ENCODE data around the gene TMC2. TPM values are rescaled to one million over a fixed set of nuclear protein-coding genes. Genes with fewer than 3 reads are reported as not detected.

The TMC2 gene
- total RNA-seq, 2 experiments from 2014 or later: not detected

DNA sequence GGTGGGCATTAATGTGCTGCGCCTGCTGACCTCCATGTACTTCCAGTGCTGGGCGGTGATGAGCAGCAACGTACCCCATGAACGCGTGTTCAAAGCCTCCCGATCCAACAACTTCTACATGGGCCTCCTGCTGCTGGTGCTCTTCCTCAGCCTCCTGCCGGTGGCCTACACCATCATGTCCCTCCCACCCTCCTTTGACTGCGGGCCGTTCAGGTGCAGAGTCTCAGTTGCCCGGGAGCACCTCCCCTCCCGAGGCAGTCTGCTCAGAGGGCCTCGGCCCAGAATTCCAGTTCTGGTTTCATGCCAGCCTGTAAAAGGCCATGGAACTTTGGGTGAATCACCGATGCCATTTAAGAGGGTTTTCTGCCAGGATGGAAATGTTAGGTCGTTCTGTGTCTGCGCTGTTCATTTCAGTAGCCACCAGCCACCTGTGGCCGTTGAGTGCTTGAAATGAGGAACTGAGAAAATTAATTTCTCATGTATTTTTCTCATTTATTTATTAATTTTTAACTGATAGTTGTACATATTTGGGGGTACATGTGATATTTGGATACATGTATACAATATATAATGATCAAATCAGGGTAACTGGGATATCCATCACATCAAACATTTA is 80.8 kb downstream of the TMC2 start:
- H3K36me3 Mint-ChIP-seq: no peaks in the 10 kb centered on the region
- H3K4me1 Mint-ChIP-seq (ENCODE audit: low read depth): no peaks in the 10 kb centered on the region
- H3K9me3 Mint-ChIP-seq: no peaks in the 10 kb centered on the region
- H3K4me3 Mint-ChIP-seq: no peak overlapping the region
- peaks cover 24% of the 10 kb centered on the region for H3K27me3 Mint-ChIP-seq
- no peak for DNase-seq
- ChIA-PET POLR2A (no interaction called here), CTCF (no interaction called here)
- intact Hi-C loops (cut with micrococcal nuclease): no loop called here
- no peak overlapping the region for H3K27ac Mint-ChIP-seq

DNA sequence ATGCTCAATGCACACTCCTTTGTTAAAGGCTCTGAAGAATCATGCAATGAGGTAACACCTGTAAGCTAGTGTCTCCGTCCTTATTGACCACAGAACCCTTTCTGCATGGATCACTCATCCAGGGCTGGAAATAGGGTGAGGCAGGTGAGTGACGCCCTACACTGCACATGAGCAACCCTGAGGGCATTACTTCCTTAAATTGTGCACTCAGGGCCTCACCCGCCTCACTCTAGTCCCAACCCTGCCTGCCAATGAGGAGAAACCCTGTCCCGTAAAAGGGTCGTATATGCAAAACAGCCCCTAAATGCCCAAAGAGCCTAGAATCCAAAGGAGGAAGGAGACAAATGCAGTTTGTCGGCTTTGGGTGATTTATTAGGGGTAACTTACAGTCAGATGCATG is 82.4 kb downstream of the TMC2 start:
- POLR2A ChIA-PET: no interaction called here
- intact Hi-C loops (cut with micrococcal nuclease): no loop called here
- CTCF ChIA-PET: no interaction called here

DNA sequence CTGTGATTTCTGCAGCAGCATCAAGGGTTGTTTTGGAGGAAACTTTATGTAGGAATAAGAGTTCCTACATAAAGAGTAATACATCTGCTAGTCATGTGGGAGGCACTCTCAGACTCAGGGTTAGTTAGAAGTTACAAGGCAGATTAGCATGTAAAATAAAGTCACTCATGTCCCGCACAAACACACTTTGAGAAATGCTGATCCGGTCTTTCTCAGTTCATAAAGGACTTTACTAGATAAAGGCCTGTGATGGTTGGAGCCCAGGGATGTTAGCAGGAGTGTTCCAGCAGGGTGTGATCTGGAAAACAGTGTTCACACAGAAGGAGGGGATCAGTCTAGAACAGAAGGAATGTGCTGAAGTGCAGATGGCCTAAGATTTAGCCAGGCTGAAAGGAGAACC is 83.0 kb downstream of the TMC2 start:
- H3K4me3 Mint-ChIP-seq: no peak overlapping the region
- intact Hi-C loops (cut with micrococcal nuclease): no loop called here
- POLR2A ChIA-PET: no interaction called here
- no peak for DNase-seq
- CTCF ChIA-PET: no interaction called here
- peaks cover 22% of the 10 kb centered on the region for H3K27me3 Mint-ChIP-seq
- no peaks in the 10 kb centered on the region for H3K36me3 Mint-ChIP-seq
- no peaks in the 10 kb centered on the region for H3K4me1 Mint-ChIP-seq (ENCODE audit: low read depth)
- H3K9me3 Mint-ChIP-seq: no peaks in the 10 kb centered on the region
- H3K27ac Mint-ChIP-seq: no peak overlapping the region

More for the DNA sequence above, 82.4 kb downstream of the TMC2 start:
- Mint-ChIP-seq H3K4me1 (ENCODE audit: low read depth) (no peaks in the 10 kb centered on the region), H3K9me3 (no peaks in the 10 kb centered on the region), H3K4me3 (no peak overlapping the region), H3K27ac (no peak overlapping the region), H3K36me3 (no peaks in the 10 kb centered on the region), H3K27me3 (peaks cover 22% of the 10 kb centered on the region)
- DNase-seq: no peak

DNA sequence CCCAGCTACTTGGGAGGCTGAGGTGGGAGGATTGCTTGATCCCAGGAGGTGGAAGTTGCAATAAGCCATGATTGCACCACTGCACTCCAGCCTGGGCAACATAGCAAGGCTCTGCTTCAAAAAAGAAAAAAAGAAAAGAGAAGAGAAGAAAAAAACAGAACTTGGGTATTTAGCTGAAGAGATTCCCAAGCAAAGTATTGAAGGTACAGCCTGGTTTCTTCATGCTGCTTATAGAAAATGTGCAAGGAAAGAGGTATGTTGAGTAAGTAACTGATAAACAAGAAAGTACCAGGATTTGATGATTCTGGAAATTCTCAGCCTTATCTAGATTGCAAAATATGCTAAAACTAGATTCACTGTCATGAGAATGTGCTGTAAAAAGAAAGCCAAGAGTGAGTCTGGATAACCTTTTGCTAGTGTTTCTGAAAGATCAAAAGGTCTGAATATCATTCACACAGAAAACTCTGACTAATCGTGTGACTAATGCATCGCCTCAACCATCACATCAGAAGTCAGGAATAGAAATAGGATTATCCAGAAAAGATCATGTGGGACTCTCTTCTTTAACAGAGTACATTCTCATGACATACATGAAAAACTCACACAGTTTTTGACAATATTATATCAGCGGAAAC is 83.7 kb downstream of the TMC2 start:
- ChIA-PET POLR2A (no interaction called here), CTCF (no interaction called here)
- Mint-ChIP-seq H3K27me3 (peaks cover 22% of the 10 kb centered on the region), H3K27ac (no peak overlapping the region), H3K4me3 (no peak overlapping the region), H3K9me3 (no peaks in the 10 kb centered on the region), H3K36me3 (no peaks in the 10 kb centered on the region), H3K4me1 (ENCODE audit: low read depth) (no peaks in the 10 kb centered on the region)
- no peak for DNase-seq
- intact Hi-C loops (cut with micrococcal nuclease): no loop called here

DNA sequence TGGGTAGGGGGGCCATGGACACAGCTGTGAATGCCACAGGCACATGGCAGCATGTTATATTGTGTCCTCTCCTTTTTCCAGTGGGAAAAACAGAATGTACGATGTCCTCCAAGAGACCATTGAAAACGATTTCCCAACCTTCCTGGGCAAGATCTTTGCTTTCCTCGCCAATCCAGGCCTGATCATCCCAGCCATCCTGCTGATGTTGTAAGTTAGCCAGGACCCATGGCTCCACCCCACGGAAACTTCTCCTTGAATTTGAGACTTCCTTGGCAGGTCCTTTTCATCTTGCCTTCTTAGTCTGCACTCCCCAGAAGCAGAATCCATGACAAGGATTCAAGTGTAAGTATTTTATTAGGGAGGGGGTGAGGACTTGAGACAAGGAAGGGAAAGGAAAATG is 87.8 kb downstream of the TMC2 start:
- H3K4me3 Mint-ChIP-seq: no peak overlapping the region
- intact Hi-C loops (cut with micrococcal nuclease): no loop called here
- H3K27me3 Mint-ChIP-seq: peaks cover 17% of the 10 kb centered on the region
- DNase-seq: no peak
- H3K9me3 Mint-ChIP-seq: peaks cover 3% of the 10 kb centered on the region
- H3K36me3 Mint-ChIP-seq: peaks cover 3% of the 10 kb centered on the region
- no peaks in the 10 kb centered on the region for H3K4me1 Mint-ChIP-seq (ENCODE audit: low read depth)
- no peak overlapping the region for H3K27ac Mint-ChIP-seq
- CTCF ChIA-PET: no interaction called here
- POLR2A ChIA-PET: interaction anchor here (0.5 kb wide), 1 partner anchor 167 kb away, joined by 3 read pairs; no protein-coding TSS in a partner anchor

DNA sequence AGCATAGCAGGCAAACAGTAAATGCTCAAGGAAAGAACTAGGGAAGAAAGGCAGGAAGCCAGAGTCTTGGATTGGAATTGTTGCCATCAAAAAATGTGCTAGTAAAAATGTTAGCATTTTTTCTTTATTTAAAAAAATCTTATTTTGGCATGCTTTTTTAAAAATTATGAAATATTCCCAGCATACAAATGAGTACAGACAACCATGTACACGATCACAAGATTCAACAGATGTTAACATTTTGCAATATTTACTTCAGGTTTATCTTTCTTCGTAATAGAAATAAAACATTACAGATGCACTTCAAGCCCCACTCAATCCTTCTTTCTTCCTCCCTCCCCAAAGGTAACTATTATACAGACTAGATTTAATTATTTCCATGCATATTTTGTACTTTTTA is 88.7 kb downstream of the TMC2 start:
- intact Hi-C loops (cut with micrococcal nuclease): no loop called here
- H3K4me3 Mint-ChIP-seq: no peak overlapping the region

DNA sequence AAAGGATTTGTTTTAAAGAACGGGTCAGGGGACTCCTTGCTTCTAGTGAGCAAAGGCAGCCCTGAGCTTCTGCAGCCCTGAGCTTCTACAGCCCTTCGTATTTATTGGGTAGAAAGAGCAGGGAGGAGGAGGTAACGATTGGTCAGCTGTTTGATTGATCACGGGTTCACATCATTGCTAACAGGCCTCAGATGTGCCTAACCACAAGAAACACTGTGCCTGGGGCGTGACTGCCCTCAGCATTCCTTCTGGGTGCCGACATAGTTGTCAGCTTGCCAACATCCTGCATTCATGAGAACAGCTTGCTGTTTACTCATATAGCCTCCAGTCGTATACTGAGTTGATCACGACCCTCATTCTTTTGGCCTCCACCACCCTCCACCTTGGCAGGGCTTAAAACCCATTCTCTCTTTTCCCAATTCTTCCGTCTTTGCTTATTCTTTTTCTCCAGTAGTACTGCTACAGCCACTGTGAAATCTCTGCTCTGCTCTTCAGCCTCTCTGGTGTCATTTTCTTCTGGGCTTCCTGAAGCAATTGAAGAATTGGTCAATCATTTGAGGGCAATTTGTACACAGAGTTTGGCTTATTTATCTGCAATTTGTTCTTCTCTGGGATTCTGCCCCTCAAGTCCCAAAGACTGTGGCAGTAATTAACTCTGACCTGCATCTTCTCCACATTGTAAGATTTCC is 90.6 kb downstream of the TMC2 start:
- Mint-ChIP-seq H3K27ac (no peak overlapping the region), H3K27me3 (peaks cover 12% of the 10 kb centered on the region), H3K36me3 (peaks cover 3% of the 10 kb centered on the region), H3K4me3 (no peak overlapping the region), H3K9me3 (peaks cover 15% of the 10 kb centered on the region), H3K4me1 (ENCODE audit: low read depth) (no peaks in the 10 kb centered on the region)
- intact Hi-C loops (cut with micrococcal nuclease): no loop called here
- CTCF ChIA-PET: no interaction called here
- DNase-seq: no peak
- POLR2A ChIA-PET: no interaction called here

More for the DNA sequence above, 88.7 kb downstream of the TMC2 start:
- ChIA-PET CTCF (no interaction called here), POLR2A (no interaction called here)
- no peak for DNase-seq
- Mint-ChIP-seq H3K36me3 (peaks cover 3% of the 10 kb centered on the region), H3K27me3 (peaks cover 9% of the 10 kb centered on the region), H3K27ac (no peak overlapping the region), H3K9me3 (peaks cover 5% of the 10 kb centered on the region), H3K4me1 (ENCODE audit: low read depth) (no peaks in the 10 kb centered on the region)

DNA sequence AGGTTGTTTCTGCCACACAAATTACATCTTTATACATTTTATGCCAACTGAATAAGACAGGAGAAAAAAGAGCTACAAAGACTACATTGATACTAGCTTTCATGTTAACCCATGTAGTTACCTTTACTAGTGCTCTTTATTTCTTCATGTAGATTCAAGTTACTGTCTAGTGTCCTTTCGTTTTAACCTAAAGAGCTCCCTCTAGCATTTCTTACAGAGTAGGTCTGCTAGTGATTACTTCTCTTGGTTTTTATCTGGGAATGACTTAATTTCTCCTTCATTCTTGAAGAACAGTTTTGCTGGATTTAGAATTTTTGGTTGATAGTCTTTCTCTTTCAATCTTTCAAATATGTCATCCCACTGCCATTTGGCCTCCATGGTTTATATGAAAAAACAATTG is 94.9 kb downstream of the TMC2 start:
- POLR2A ChIA-PET: no interaction called here

DNA sequence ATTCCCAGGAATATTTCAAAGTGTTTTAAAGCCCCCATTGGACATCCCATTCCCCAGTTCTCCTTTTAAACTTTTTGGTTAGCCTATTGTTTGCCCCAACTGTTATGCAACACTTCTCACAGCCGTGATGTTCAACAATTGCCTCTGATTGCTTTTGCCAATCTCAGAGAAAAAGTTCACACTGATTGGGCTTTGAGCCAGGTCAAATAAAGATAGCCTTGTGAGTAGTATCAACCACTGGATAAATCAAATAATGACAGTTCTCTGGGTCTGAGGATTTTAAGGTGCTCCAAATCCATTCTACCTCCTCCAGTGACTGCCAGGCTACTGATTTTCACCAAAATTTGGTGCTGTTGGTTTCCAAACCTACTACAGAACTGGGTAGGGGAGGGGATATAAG is 97.0 kb downstream of the TMC2 start:
- H3K27ac Mint-ChIP-seq: no peak overlapping the region
- peaks cover 11% of the 10 kb centered on the region for H3K9me3 Mint-ChIP-seq
- DNase-seq: no peak
- H3K4me3 Mint-ChIP-seq: no peak overlapping the region
- CTCF ChIA-PET: no interaction called here
- no peaks in the 10 kb centered on the region for H3K36me3 Mint-ChIP-seq
- POLR2A ChIA-PET: interaction anchor here (1.1 kb wide), 1 partner anchor 19 kb away, joined by 3 read pairs; the partner anchor contains the start of gene NOP56
- peaks cover 17% of the 10 kb centered on the region for H3K27me3 Mint-ChIP-seq
- no peaks in the 10 kb centered on the region for H3K4me1 Mint-ChIP-seq (ENCODE audit: low read depth)
- intact Hi-C loops (cut with micrococcal nuclease): no loop called here

More for the DNA sequence above, 94.9 kb downstream of the TMC2 start:
- no peak for DNase-seq
- intact Hi-C loops (cut with micrococcal nuclease): no loop called here
- Mint-ChIP-seq H3K36me3 (no peaks in the 10 kb centered on the region), H3K4me3 (no peak overlapping the region), H3K9me3 (peaks cover 13% of the 10 kb centered on the region), H3K27ac (no peak overlapping the region), H3K27me3 (peaks cover 17% of the 10 kb centered on the region), H3K4me1 (ENCODE audit: low read depth) (no peaks in the 10 kb centered on the region)
- CTCF ChIA-PET: interaction anchor here (0.5 to 1.5 kb wide), 2 partner anchors 88 to 109 kb away, joined by 3 to 4 read pairs; no protein-coding TSS in a partner anchor

DNA sequence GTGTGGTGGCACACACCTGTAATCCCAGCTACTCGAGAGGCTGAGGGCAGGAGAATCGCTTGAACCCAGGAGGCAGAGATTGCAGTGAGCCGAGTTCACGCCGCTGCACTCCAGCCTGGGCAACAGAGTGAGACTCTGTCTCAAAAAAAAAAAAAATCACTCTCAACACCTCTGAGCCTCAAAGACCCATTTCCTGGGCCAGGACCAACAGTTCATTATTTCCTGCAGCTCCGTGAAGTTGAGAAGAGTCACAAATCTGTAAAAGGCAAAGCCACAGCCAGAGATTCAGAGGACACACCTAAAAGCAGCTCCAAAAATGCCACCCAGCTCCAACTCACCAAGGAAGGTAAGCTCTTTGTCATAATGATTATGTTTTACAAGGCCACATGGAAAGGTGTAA is 100.9 kb downstream of the TMC2 start:
- no peak overlapping the region for H3K27ac Mint-ChIP-seq

DNA sequence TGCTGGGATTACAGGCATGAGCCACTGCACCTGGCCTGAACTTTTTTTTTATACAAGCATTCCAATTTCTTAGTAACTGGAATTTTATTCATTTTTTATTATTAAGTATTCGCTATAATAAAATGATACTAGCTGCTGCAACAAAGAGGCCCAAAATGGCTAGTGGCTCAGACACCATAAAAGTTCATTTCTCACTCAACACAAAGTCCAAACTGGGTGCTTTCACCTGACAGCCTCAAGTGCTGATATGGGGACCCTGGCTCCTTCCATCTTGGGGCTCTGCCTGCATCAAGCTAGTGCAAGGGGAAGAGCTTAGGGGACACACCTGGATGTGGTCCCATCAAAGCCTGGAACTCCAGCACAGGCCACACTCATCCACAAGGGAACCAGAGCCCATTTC is 103.9 kb downstream of the TMC2 start:
- no peak overlapping the region for H3K27ac Mint-ChIP-seq
- ChIA-PET CTCF (interaction anchor here (2.9 kb wide), 1 partner anchor 118 kb away, joined by 11 read pairs; no protein-coding TSS in a partner anchor), POLR2A (no interaction called here)
- peaks cover 4% of the 10 kb centered on the region for H3K36me3 Mint-ChIP-seq
- no peaks in the 10 kb centered on the region for H3K27me3 Mint-ChIP-seq
- no peak for DNase-seq
- H3K9me3 Mint-ChIP-seq: peaks cover 2% of the 10 kb centered on the region
- no peaks in the 10 kb centered on the region for H3K4me1 Mint-ChIP-seq (ENCODE audit: low read depth)
- intact Hi-C loops (cut with micrococcal nuclease): no loop called here
- no peak overlapping the region for H3K4me3 Mint-ChIP-seq

More for the DNA sequence above, 100.9 kb downstream of the TMC2 start:
- intact Hi-C loops (cut with micrococcal nuclease): no loop called here
- ChIA-PET POLR2A (interaction anchor here (1.1 kb wide), 1 partner anchor 15 kb away, joined by 4 read pairs; the partner anchor contains the start of gene NOP56), CTCF (interaction anchor here (1.1 to 1.6 kb wide), 3 partner anchors 9 to 148 kb away, joined by 3 to 9 read pairs (median 3); no protein-coding TSS in a partner anchor)
- Mint-ChIP-seq H3K27me3 (peaks cover 6% of the 10 kb centered on the region), H3K4me1 (ENCODE audit: low read depth) (no peaks in the 10 kb centered on the region), H3K4me3 (no peak overlapping the region), H3K36me3 (no peaks in the 10 kb centered on the region), H3K9me3 (no peaks in the 10 kb centered on the region)
- no peak for DNase-seq

DNA sequence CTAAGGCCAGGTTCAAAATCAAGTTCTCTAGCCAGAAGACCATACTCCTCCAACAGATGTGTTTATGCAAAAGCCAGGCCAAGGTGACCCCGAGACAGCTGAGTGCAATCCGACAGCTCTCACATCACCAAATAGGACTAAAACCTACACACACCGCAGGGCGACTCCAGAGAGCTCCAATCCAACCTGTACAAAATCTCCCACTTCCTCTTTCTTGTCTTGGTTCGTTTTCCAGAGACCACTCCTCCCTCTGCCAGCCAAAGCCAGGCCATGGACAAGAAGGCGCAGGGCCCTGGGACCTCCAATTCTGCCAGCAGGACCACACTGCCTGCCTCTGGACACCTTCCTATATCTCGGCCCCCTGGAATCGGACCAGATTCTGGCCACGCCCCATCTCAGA is 104.5 kb downstream of the TMC2 start:
- H3K4me3 Mint-ChIP-seq: no peak overlapping the region
- H3K4me1 Mint-ChIP-seq (ENCODE audit: low read depth): no peaks in the 10 kb centered on the region
- POLR2A ChIA-PET: no interaction called here
- H3K36me3 Mint-ChIP-seq: peaks cover 4% of the 10 kb centered on the region
- H3K9me3 Mint-ChIP-seq: peaks cover 2% of the 10 kb centered on the region
- CTCF ChIA-PET: interaction anchor here (2.9 kb wide), 1 partner anchor 119 kb away, joined by 11 read pairs; no protein-coding TSS in a partner anchor
- no peaks in the 10 kb centered on the region for H3K27me3 Mint-ChIP-seq
- no peak overlapping the region for H3K27ac Mint-ChIP-seq
- intact Hi-C loops (cut with micrococcal nuclease): no loop called here
- DNase-seq: no peak
